Vagina (tissue), 2 donors: ENCODE data around the gene UCHL3. TPM values are rescaled to one million over a fixed set of nuclear protein-coding genes. Genes with fewer than 3 reads are reported as not detected.

Experiments
- DNase-seq, 2 donors: peaks; one replicate each; pipeline ENCODE4 v3.0.0-alpha.2; 2017; ENCODE audit errors: extremely low spot score in 2 of 2
- H3K27ac ChIP-seq: fragments of 200-600 bp; sonication (generic); one replicate; pipeline ENCODE4 v1.5.1; 2019
- H3K27me3 ChIP-seq: fragments of 200-600 bp; sonication (generic); one replicate; pipeline ENCODE4 v1.5.1; 2019
- H3K36me3 ChIP-seq, 2 donors: fragments of 200-600 bp; sonication (generic); one replicate each; pipeline ENCODE4 v1.5.1; 2017 to 2019
- H3K4me1 ChIP-seq: fragments of 200-600 bp; sonication (generic); one replicate; pipeline ENCODE4 v1.5.1; 2019
- H3K4me3 ChIP-seq, 2 donors: fragments of 200-600 bp; sonication (generic); 1 replicate in 1 of 2; 2 replicates in 1 of 2; pipeline ENCODE4 v1.5.1; 2016 to 2019
- H3K9me3 ChIP-seq: fragments of 200-600 bp; sonication (generic); one replicate; pipeline ENCODE4 v1.5.1; 2019
- CTCF ChIP-seq, 3 experiments: fragments of 450-650 bp in 2 of 3; fragments of 200-600 bp in 1 of 3; sonication (generic) in 1 of 3; IDR thresholded peaks; one replicate each; pipeline ENCODE4 v1.5.1; 2017 to 2019; ENCODE audit warnings: antibody characterized with exemption in 3 of 3, mild to moderate bottlenecking in 2 of 3, moderate library complexity in 2 of 3
- POLR2A ChIP-seq, 2 donors: fragments of 450-650 bp; IDR thresholded peaks; one replicate each; pipeline ENCODE4 v1.6.1; 2017; ENCODE audit warnings: antibody characterized with exemption in 2 of 2, mild to moderate bottlenecking in 2 of 2, moderate library complexity in 2 of 2
- POLR2AphosphoS5 ChIP-seq, 2 donors: sonication (generic); formaldehyde crosslinking; IDR thresholded peaks; one replicate each; pipeline ENCODE4 v1.9.0; 2017; ENCODE audit warnings: antibody characterized with exemption in 2 of 2, mild to moderate bottlenecking in 2 of 2, low read depth in 1 of 2; ENCODE audit not compliant: insufficient read depth in 1 of 2
- intact Hi-C: fragments of 100-400 bp; cut with DNase I; formaldehyde crosslinking; loops from one replicate; pipeline ENCODE4 v1.15.1; 2023
- total RNA-seq: library from RNA; depleted of rRNA; stranded (reverse); fragments of >200 nt; gene quantifications from one replicate; pipeline ENCODE4 v1.2.3, GENCODE V29; 2016

Gene UCHL3
- total RNA-seq, 1 donor from 2014 or later = 5.6 TPM

- H3K36me3 ChIP-seq = no peaks in the 10 kb centered on the region
- intact Hi-C loops = no loop called here
- DNase-seq = no peak
- H3K4me1 ChIP-seq = no peaks in the 10 kb centered on the region
- no peaks in the 10 kb centered on the region for H3K27me3 ChIP-seq
- H3K9me3 ChIP-seq = no peaks in the 10 kb centered on the region
- no peak for TF ChIP-seq POLR2AphosphoS5 (IDR thresholded peaks at IDR 0.05; ENCODE audit: insufficient read depth in 1 of 2, low read depth in 1 of 2)
- TF ChIP-seq POLR2A (IDR thresholded peaks at IDR 0.05) = no peak
- no peak for TF ChIP-seq CTCF (IDR thresholded peaks at IDR 0.05)
- no peak overlapping the region for H3K27ac ChIP-seq
- no peak overlapping the region for H3K4me3 ChIP-seq
Observed at GRCh38 chr13:75621147-75621546, 71.6 kb downstream of the UCHL3 start.

- TF ChIP-seq POLR2A (IDR thresholded peaks at IDR 0.05) = no peak
- no peak for TF ChIP-seq POLR2AphosphoS5 (IDR thresholded peaks at IDR 0.05; ENCODE audit: insufficient read depth in 1 of 2, low read depth in 1 of 2)
- no peak for TF ChIP-seq CTCF (IDR thresholded peaks at IDR 0.05)
- no peaks in the 10 kb centered on the region for H3K36me3 ChIP-seq
- H3K4me3 ChIP-seq = no peak overlapping the region
- no peaks in the 10 kb centered on the region for H3K27me3 ChIP-seq
- no peak overlapping the region for H3K27ac ChIP-seq
- H3K4me1 ChIP-seq = no peaks in the 10 kb centered on the region
- H3K9me3 ChIP-seq = no peaks in the 10 kb centered on the region
- intact Hi-C loops = no loop called here
- no peak for DNase-seq
Observed at GRCh38 chr13:75628801-75629200, 79.2 kb downstream of the UCHL3 start.

GRCh38 chr13:75633285-75633684 lies 83.7 kb downstream of the UCHL3 start:
- Histone ChIP-seq H3K4me1 (peaks cover 16% of the 10 kb centered on the region), H3K27ac (no peak overlapping the region), H3K27me3 (no peaks in the 10 kb centered on the region), H3K9me3 (no peaks in the 10 kb centered on the region), H3K36me3 (no peaks in the 10 kb centered on the region), H3K4me3 (no peak overlapping the region)
- TF ChIP-seq CTCF (IDR thresholded peaks at IDR 0.05) = no peak
- TF ChIP-seq POLR2AphosphoS5 (IDR thresholded peaks at IDR 0.05; ENCODE audit: insufficient read depth in 1 of 2, low read depth in 1 of 2) = no peak
- TF ChIP-seq POLR2A (IDR thresholded peaks at IDR 0.05) = no peak
- intact Hi-C loops = no loop called here
- no peak for DNase-seq

GRCh38 chr13:75635101-75635827 lies 85.7 kb downstream of the UCHL3 start:
- Histone ChIP-seq H3K4me3 (peak overlapping the region; percentile 53 to 75), H3K27me3 (no peaks in the 10 kb centered on the region), H3K27ac (peak overlapping the region; percentile 71), H3K4me1 (peaks cover 16% of the 10 kb centered on the region), H3K36me3 (no peaks in the 10 kb centered on the region), H3K9me3 (no peaks in the 10 kb centered on the region)
- intact Hi-C loops = no loop called here
- DNase-seq = no peak
- TF ChIP-seq POLR2AphosphoS5 (IDR thresholded peaks at IDR 0.05; ENCODE audit: insufficient read depth in 1 of 2, low read depth in 1 of 2) = no peak
- no peak for TF ChIP-seq CTCF (IDR thresholded peaks at IDR 0.05)
- no peak for TF ChIP-seq POLR2A (IDR thresholded peaks at IDR 0.05)

- Histone ChIP-seq H3K4me1 (peaks cover 16% of the 10 kb centered on the region), H3K9me3 (no peaks in the 10 kb centered on the region), H3K27me3 (no peaks in the 10 kb centered on the region), H3K27ac (peak within 1 kb of the TSS; percentile 71), H3K36me3 (no peaks in the 10 kb centered on the region), H3K4me3 (peak within 1 kb of the TSS; percentile 53 to 75)
- DNase-seq = no peak
- TF ChIP-seq POLR2AphosphoS5 (IDR thresholded peaks at IDR 0.05; ENCODE audit: insufficient read depth in 1 of 2, low read depth in 1 of 2) (peak in 1 of 2 donors; percentile 65), POLR2A (IDR thresholded peaks at IDR 0.05) (no peak)
- intact Hi-C loops = no loop called here
Observed at GRCh38 chr13:75635828-75636435, 86.3 kb downstream of the UCHL3 start, which contains the start of gene LMO7. TSS of gene LMO7 (plus strand) at chr13:75636330. CDS start at chr13:75636658, 328 bp downstream.
